ENCODE measurements around the gene TRABD2B.

Gene TRABD2B

DNA sequence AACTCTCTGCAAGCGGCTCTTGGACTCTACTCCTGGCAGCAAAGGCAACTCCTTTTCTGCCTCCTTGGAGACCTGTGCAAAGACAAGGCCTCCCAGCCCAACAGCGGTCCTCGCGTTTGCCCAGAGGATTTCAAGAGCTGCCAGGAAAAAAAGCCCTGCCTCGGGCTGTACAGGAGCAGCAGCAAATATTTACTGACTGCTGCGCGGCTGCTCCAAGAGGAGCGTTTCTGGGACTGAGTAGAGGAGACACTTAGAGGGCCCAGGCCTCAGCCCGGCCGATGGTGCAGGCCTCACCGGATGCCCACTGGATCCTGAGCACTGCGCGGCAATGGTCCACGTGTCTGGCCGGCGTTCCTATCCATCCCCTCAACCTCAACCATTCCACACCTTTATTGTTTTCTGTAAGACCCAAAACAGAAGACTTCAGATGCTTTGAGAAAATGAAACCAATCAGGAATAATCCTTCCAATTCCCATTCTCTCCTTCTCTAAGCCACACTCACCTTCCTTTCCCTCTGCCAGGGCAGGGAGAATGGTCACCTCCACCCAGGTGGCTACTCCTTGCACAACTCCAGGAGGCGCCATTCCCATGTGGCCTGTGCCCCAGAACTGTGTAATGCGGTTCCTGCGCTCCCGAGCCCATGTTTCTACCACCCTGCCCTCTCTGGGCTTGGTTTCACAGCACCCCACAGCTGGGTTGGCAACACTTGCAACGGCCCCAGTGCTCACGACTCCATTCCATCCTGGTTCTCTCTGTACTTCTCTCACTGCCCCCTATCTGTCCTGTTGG is 215.8 kb downstream of the TRABD2B start:
- TF ChIP-seq, protein P1, sequence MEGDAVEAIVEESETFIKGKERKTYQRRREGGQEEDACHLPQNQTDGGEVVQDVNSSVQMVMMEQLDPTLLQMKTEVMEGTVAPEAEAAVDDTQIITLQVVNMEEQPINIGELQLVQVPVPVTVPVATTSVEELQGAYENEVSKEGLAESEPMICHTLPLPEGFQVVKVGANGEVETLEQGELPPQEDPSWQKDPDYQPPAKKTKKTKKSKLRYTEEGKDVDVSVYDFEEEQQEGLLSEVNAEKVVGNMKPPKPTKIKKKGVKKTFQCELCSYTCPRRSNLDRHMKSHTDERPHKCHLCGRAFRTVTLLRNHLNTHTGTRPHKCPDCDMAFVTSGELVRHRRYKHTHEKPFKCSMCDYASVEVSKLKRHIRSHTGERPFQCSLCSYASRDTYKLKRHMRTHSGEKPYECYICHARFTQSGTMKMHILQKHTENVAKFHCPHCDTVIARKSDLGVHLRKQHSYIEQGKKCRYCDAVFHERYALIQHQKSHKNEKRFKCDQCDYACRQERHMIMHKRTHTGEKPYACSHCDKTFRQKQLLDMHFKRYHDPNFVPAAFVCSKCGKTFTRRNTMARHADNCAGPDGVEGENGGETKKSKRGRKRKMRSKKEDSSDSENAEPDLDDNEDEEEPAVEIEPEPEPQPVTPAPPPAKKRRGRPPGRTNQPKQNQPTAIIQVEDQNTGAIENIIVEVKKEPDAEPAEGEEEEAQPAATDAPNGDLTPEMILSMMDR (conservative IDR thresholded peaks at IDR 0.05; ENCODE audit: control insufficient read depth, insufficient read depth, low read depth, low read length): no peak
- no peak for DNase-seq (ENCODE audit: low read depth)
- no peak overlapping the region for H3K4me3 ChIP-seq (ENCODE audit: control insufficient read depth, low read depth, low read length)

DNA sequence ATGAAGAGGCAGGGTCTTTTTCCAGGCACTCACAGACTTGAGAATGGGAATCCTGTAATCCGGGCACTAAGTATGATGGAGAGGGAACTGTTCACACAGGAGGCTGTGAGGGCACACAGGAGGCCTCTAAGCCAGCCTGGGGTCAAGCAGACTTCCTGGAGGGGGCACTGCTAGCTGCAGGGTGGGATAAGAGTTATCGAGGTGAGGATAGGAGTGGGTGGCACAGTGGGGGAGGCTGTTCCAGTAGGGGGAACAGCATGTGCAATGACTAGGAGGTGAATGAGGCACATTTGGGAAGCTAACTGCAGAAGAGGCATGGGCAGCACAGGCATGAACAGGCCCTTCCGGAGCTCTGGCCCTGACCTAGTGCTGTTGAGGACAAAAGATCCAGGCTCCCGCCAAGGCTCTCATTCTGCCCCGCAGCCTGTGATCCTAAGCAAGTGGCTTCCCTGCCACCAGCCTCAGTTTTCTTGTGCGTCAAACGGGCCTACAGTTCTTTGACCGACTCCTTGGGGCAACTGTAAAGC is 216.7 kb downstream of the TRABD2B start:
- TF ChIP-seq, protein P1 (conservative IDR thresholded peaks at IDR 0.05; ENCODE audit: control insufficient read depth, insufficient read depth, low read depth, low read length): no peak
- DNase-seq (ENCODE audit: low read depth): no peak
- no peak overlapping the region for H3K4me3 ChIP-seq (ENCODE audit: control insufficient read depth, low read depth, low read length)

DNA sequence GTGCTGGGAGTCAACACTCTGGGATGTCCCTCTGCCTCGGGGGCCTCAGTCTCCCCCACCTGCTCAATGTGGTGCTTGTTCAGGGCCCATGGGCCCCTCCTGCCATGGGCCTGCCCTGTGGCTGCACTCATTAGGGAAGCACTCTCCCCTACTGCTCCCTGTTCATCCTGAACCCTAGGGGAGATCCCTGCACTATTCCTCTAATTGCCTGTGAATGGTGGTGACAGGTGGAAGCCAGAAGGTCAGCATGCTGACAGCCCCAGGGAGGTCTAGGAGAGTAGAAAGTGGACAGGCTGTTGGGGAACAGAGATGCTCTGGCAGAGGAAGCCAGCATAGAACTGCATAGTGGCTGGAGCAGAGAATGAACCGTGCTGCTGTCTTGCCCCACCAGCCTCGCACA is 217.6 kb downstream of the TRABD2B start:
- H3K4me3 ChIP-seq (ENCODE audit: control insufficient read depth, low read depth, low read length): no peak overlapping the region
- TF ChIP-seq, protein P1 (conservative IDR thresholded peaks at IDR 0.05; ENCODE audit: control insufficient read depth, insufficient read depth, low read depth, low read length): no peak

DNA sequence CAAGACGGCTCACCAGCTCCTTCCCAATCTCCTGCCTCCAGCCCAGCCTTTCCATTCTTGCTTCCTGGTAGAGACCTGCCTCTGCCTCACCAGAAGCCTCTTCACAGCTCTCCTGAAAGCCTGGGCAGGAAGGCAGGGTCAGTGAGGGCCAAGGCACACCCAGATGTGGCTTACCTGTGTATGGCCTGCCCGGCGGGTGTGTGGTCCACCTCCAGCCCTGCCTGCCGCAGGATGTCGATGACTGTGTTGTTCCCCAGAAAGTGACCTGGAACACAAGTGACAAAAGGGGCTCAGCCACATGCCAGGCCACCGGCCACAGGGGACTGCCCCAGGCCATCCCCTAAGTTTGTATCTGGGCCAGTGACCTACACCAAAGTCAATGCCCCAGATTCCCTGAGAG is 218.9 kb downstream of the TRABD2B start:
- no peak overlapping the region for H3K4me3 ChIP-seq (ENCODE audit: control insufficient read depth, low read depth, low read length)
- TF ChIP-seq, protein P1 (conservative IDR thresholded peaks at IDR 0.05; ENCODE audit: control insufficient read depth, insufficient read depth, low read depth, low read length): no peak
- no peak for DNase-seq (ENCODE audit: low read depth)

More for the DNA sequence above, 217.6 kb downstream of the TRABD2B start:
- DNase-seq (ENCODE audit: low read depth): no peak

DNA sequence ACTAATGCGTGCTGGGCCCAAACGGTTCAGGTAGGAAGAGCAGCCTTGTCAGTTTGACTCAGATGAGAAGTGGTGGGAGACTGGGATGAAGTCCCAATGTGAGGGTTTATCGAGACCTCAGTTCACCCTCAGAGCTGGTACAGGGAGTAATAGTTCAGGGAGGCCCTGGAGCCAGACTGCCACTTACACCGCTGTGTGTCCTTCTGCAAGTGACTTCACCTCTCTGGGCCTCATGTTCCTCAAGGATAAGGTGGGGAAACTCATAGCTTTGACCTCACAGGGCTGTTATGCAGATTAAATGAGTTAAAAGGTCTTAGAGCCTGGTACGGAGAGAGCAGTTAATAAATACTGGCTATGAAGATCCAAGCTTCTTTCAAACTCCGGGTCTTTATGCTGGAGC is 219.9 kb downstream of the TRABD2B start:
- H3K4me3 ChIP-seq (ENCODE audit: control insufficient read depth, low read depth, low read length): no peak overlapping the region
- DNase-seq (ENCODE audit: low read depth): no peak
- TF ChIP-seq, protein P1 (conservative IDR thresholded peaks at IDR 0.05; ENCODE audit: control insufficient read depth, insufficient read depth, low read depth, low read length): no peak

DNA sequence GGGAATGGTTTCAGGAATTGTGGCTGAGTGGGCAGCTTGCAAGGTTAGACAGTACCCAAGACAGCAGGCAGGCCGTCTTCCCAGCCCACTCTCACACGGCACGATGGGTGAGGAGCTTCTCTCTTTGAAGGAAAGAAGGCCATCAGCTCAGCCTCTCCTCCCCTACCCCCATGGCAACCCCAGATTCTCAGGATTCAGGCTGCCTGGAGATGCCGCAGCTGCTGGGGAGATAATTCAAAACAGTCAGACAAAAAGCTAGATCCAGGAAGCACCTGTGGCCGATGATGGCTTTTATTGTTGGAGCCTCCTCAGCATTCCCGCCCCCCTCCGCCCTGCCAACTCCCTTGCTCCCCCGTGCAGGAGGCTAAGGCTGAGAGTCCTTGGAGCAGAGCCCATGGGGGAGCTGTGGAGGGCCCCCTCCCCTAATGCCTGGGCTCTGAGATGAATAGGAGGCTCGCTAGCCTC is 220.5 kb downstream of the TRABD2B start:
- DNase-seq (ENCODE audit: low read depth): no peak
- no peak overlapping the region for H3K4me3 ChIP-seq (ENCODE audit: control insufficient read depth, low read depth, low read length)
- TF ChIP-seq, protein P1 (conservative IDR thresholded peaks at IDR 0.05; ENCODE audit: control insufficient read depth, insufficient read depth, low read depth, low read length): no peak
